Renal cortical epithelial cell (primary cell): ENCODE measurements around the gene RMDN3. TPM values are rescaled to one million over a fixed set of nuclear protein-coding genes. Genes with fewer than 3 reads are reported as not detected.

ENCODE experiments used
- DNase-seq: peaks from one replicate; pipeline ENCODE4 v3.0.0-alpha.2; 2011; ENCODE audit warnings: low read depth
- total RNA-seq: library from RNA; depleted of rRNA; stranded (reverse); fragments of >200 nt; gene quantifications from 2 replicates; pipeline ENCODE4 v1.2.3, GENCODE V29; 2014

Gene RMDN3
- 17.2 and 27.0 TPM in 2 replicates for total RNA-seq

GRCh38 chr15:40754883-40755811, at the start of gene RMDN3:
TSS of gene RMDN3 (minus strand) at chr15:40755254. CDS start at chr15:40754783, 471 bp downstream.
- DNase-seq: peak; percentile 70

GRCh38 chr15:40803688-40804087, 48.6 kb upstream of the RMDN3 start:
- no peak for DNase-seq

GRCh38 chr15:40803076-40803475, 48.0 kb upstream of the RMDN3 start:
- DNase-seq: no peak

GRCh38 chr15:40799523-40799922, 44.5 kb upstream of the RMDN3 start:
- DNase-seq: no peak

- DNase-seq: no peak
Observed at GRCh38 chr15:40796512-40796911, 41.5 kb upstream of the RMDN3 start.

- peak; percentile 37 for DNase-seq
Observed at GRCh38 chr15:40796041-40796440, 41.0 kb upstream of the RMDN3 start.

GRCh38 chr15:40793216-40793989, 38.3 kb upstream of the RMDN3 start:
- DNase-seq: peak; percentile 98

- no peak for DNase-seq
Observed at GRCh38 chr15:40792394-40792793, 37.3 kb upstream of the RMDN3 start.

GRCh38 chr15:40790718-40791117, 35.7 kb upstream of the RMDN3 start:
- peak; percentile 89 for DNase-seq

GRCh38 chr15:40789999-40790398, 34.9 kb upstream of the RMDN3 start:
- DNase-seq: no peak

GRCh38 chr15:40789119-40789518, 34.1 kb upstream of the RMDN3 start:
- DNase-seq: no peak

GRCh38 chr15:40787991-40788390, 32.9 kb upstream of the RMDN3 start:
- DNase-seq: no peak

- DNase-seq: peak; percentile 99
Observed at GRCh38 chr15:40787344-40787841, 32.3 kb upstream of the RMDN3 start.

- DNase-seq: no peak
Observed at GRCh38 chr15:40785814-40786213, 30.8 kb upstream of the RMDN3 start.

- DNase-seq: peak; percentile 43
Observed at GRCh38 chr15:40785164-40785563, 30.1 kb upstream of the RMDN3 start.

GRCh38 chr15:40782609-40783227, 27.7 kb upstream of the RMDN3 start:
- peak; percentile 46 for DNase-seq

- peak; percentile 92 for DNase-seq
Observed at GRCh38 chr15:40776537-40777141, 21.6 kb upstream of the RMDN3 start.

- no peak for DNase-seq
Observed at GRCh38 chr15:40775740-40776536, 20.9 kb upstream of the RMDN3 start.

GRCh38 chr15:40775007-40775406, 20.0 kb upstream of the RMDN3 start:
- DNase-seq: no peak

GRCh38 chr15:40773902-40774301, 18.8 kb upstream of the RMDN3 start:
- DNase-seq: no peak

- DNase-seq: no peak
Observed at GRCh38 chr15:40773496-40773895, 18.4 kb upstream of the RMDN3 start.
